Coronary artery (tissue), 2 donors: ENCODE data around the gene SAP30.
A peak's percentile ranks its signal among the peaks of the same experiment; 100 is the strongest.

Source experiments
- DNase-seq: peaks from one replicate; pipeline ENCODE4 v3.0.0-alpha.2; 2017; ENCODE audit warnings: low spot score
- H3K27ac ChIP-seq, 2 donors: fragments of 200-600 bp; sonication (generic); one replicate each; pipeline ENCODE4 v1.5.1; 2016 to 2019
- H3K4me3 ChIP-seq: fragments of 200-600 bp; sonication (generic); 2 replicates; pipeline ENCODE4 v1.5.1; 2016; ENCODE audit warnings: mild to moderate bottlenecking, moderate library complexity
- CTCF ChIP-seq: fragments of 200-600 bp; sonication (generic); IDR thresholded peaks from one replicate; pipeline ENCODE4 v1.5.1; 2019; ENCODE audit warnings: antibody characterized with exemption

The SAP30 gene

GRCh38 chr4:173382349-173382748 lies 11.6 kb downstream of the SAP30 start:
- H3K27ac ChIP-seq, result no peak overlapping the region
- no peak for DNase-seq
- no peak overlapping the region for H3K4me3 ChIP-seq
- TF ChIP-seq CTCF, result no peak

- H3K27ac ChIP-seq, result no peak overlapping the region
- no peak for TF ChIP-seq CTCF
- DNase-seq, result no peak
Measured at GRCh38 chr4:173386751-173387150, 16.0 kb downstream of the SAP30 start.

GRCh38 chr4:173391701-173392100 lies 20.9 kb downstream of the SAP30 start:
- Histone ChIP-seq H3K27ac (no peak overlapping the region), H3K4me3 (no peak overlapping the region)
- TF ChIP-seq CTCF, result no peak
- no peak for DNase-seq

More at GRCh38 chr4:173386751-173387150, 16.0 kb downstream of the SAP30 start:
- H3K4me3 ChIP-seq, result no peak overlapping the region

GRCh38 chr4:173397604-173398003 lies 26.9 kb downstream of the SAP30 start:
- no peak for TF ChIP-seq CTCF
- no peak for DNase-seq
- peak overlapping the region; percentile 15 for H3K4me3 ChIP-seq
- peak overlapping the region; percentile 3 to 7 for H3K27ac ChIP-seq

- peak overlapping the region; percentile 19 for H3K4me3 ChIP-seq
- peak overlapping the region; percentile 3 to 7 for H3K27ac ChIP-seq
- no peak for TF ChIP-seq CTCF
- DNase-seq, result no peak
Measured at GRCh38 chr4:173398220-173398619, 27.5 kb downstream of the SAP30 start.

- DNase-seq, result no peak
- H3K27ac ChIP-seq, result peak within 1 kb of the TSS; percentile 3 to 7
- H3K4me3 ChIP-seq, result peak within 1 kb of the TSS; percentile 46
- no peak for TF ChIP-seq CTCF
Measured at GRCh38 chr4:173398779-173399415, 28.1 kb downstream of the SAP30 start, which contains the start of gene SCRG1. TSS of gene SCRG1 (minus strand) at chr4:173399116. CDS start at chr4:173391414, 7,702 bp downstream.

- no peak for DNase-seq
- TF ChIP-seq CTCF, result no peak
- Histone ChIP-seq H3K4me3 (no peak overlapping the region), H3K27ac (no peak overlapping the region)
Measured at GRCh38 chr4:173401063-173401462, 30.3 kb downstream of the SAP30 start.
